SK-N-MC (cell line): ENCODE measurements around the gene TERB2.
"Not testable (repeated sequence)": the region's sequence is repeated elsewhere in the genome, so short reads cannot be mapped to it uniquely, and the experiment has no call there.

Experiments
- EZH2 ChIP-seq: fragments of 200-600 bp; sonication (generic); IDR thresholded peaks from one replicate; pipeline ENCODE4 v1.6.1; 2017; ENCODE audit warnings: antibody characterized with exemption
- FOXP2 ChIP-seq: optimal IDR thresholded peaks from 2 replicates; pipeline ENCODE3; 2011; ENCODE audit warnings: mild to moderate bottlenecking, moderate library complexity; ENCODE audit not compliant: insufficient read depth; ENCODE audit errors: extremely low read length, control extremely low read depth
- POLR2AphosphoS5 ChIP-seq: IDR thresholded peaks from 2 replicates; pipeline ENCODE4 v1.6.1; 2012; ENCODE audit warnings: mild to moderate bottlenecking, low read depth, low read length, borderline replicate concordance

- not testable (repeated sequence) for TF ChIP-seq EZH2, POLR2AphosphoS5, FOXP2
These were observed 27.7 kb downstream of the TERB2 start for GRCh38 chr15:44984144-44984543.
